Measurements from ENCODE around the gene ZNF804B.

GRCh38 chr7:89311886-89312285, 552.4 kb downstream of the ZNF804B start:
- TF ChIP-seq CTCF (IDR thresholded peaks at IDR 0.05) (no peak), POLR2A (IDR thresholded peaks at IDR 0.05) (no peak)

All from adrenal gland (tissue), 5 donors.